Loucy (cell line): ENCODE data around the gene SRRM1.
A peak's percentile ranks its signal among the peaks of the same experiment; 100 is the strongest.

Experiments
- H2AFZ ChIP-seq: fragments of 200-600 bp; sonication (generic); 2 replicates; pipeline ENCODE4 v1.6.0; 2016; ENCODE audit warnings: antibody characterized with exemption, mild to moderate bottlenecking, low read length, moderate library complexity
- H3F3A ChIP-seq: fragments of 200-600 bp; 2 replicates; pipeline ENCODE4 v1.6.0; 2016; ENCODE audit warnings: antibody characterized with exemption, low read depth, mild to moderate bottlenecking
- H3K27me3 ChIP-seq: fragments of 200-600 bp; sonication (generic); 2 replicates; pipeline ENCODE4 v1.6.1; 2014; ENCODE audit warnings: low read length, mild to moderate bottlenecking; ENCODE audit not compliant: insufficient read depth, poor library complexity, severe bottlenecking
- H3K36me3 ChIP-seq: fragments of 200-600 bp; sonication (generic); 2 replicates; pipeline ENCODE4 v1.6.1; 2016; ENCODE audit warnings: low read length; ENCODE audit not compliant: insufficient read depth
- H3K4me1 ChIP-seq: fragments of 200-600 bp; sonication (generic); 2 replicates; pipeline ENCODE4 v1.5.1; 2014; ENCODE audit warnings: low read length, mild to moderate bottlenecking; ENCODE audit not compliant: insufficient read depth, poor library complexity, severe bottlenecking
- H3K4me2 ChIP-seq: fragments of 200-600 bp; sonication (generic); 2 replicates; pipeline ENCODE4 v1.6.0; 2014; ENCODE audit warnings: antibody characterized with exemption, low read length, low read depth, mild to moderate bottlenecking; ENCODE audit not compliant: poor library complexity, severe bottlenecking
- H3K4me3 ChIP-seq: fragments of 200-600 bp; sonication (generic); 2 replicates; pipeline ENCODE4 v1.5.1; 2014; ENCODE audit warnings: low read length, mild to moderate bottlenecking, mixed read lengths; ENCODE audit not compliant: poor library complexity, severe bottlenecking
- H3K79me2 ChIP-seq: fragments of 200-600 bp; sonication (generic); 2 replicates; pipeline ENCODE4 v1.6.1; 2014; ENCODE audit warnings: low read length; ENCODE audit not compliant: insufficient read depth
- H3K9ac ChIP-seq: fragments of 200-600 bp; sonication (generic); 2 replicates; pipeline ENCODE4 v1.6.0; 2014; ENCODE audit warnings: mild to moderate bottlenecking, low read depth, low read length, moderate library complexity; ENCODE audit not compliant: poor library complexity, severe bottlenecking
- H3K9me2 ChIP-seq: fragments of 200-600 bp; sonication (generic); replicated peaks from 2 replicates; pipeline ENCODE4 v1.6.1; 2016; ENCODE audit warnings: low read depth, low read length, mixed read lengths
- H3K9me3 ChIP-seq: fragments of 200-600 bp; sonication (generic); 2 replicates; pipeline ENCODE4 v1.6.1; 2014; ENCODE audit warnings: mild to moderate bottlenecking, antibody characterized with exemption, low read length, low read depth; ENCODE audit not compliant: insufficient read depth
- H4K20me1 ChIP-seq: fragments of 200-600 bp; sonication (generic); 2 replicates; pipeline ENCODE4 v1.6.0; 2014; ENCODE audit warnings: antibody characterized with exemption, low read length, mild to moderate bottlenecking; ENCODE audit not compliant: insufficient read depth, poor library complexity, severe bottlenecking
- CTCF ChIP-seq: fragments of 200-600 bp; sonication (generic); conservative IDR thresholded peaks from 2 replicates; pipeline ENCODE4 v1.5.1; 2014; ENCODE audit warnings: mild to moderate bottlenecking, antibody characterized with exemption, low read length
- EZH2phosphoT487 ChIP-seq: fragments of 200-600 bp; IDR thresholded peaks from 2 replicates; pipeline ENCODE4 v1.6.1; 2018; ENCODE audit warnings: antibody characterized with exemption, mild to moderate bottlenecking, moderate library complexity, borderline replicate concordance

Gene SRRM1

GRCh38 chr1:24641646-24642151, 1.4 kb upstream of the SRRM1 start:
- peaks cover 44% of the 10 kb centered on the region for H3K79me2 ChIP-seq
- no peaks in the 10 kb centered on the region for H3K9me3 ChIP-seq
- H3K9me2 ChIP-seq = no peaks in the 10 kb centered on the region
- peaks cover 34% of the 10 kb centered on the region for H4K20me1 ChIP-seq
- peaks cover 32% of the 10 kb centered on the region for H3K4me1 ChIP-seq
- TF ChIP-seq EZH2phosphoT487 = no peak
- TF ChIP-seq CTCF = no peak
- peak overlapping the region; percentile 89 for H3K9ac ChIP-seq
- peaks cover 4% of the 10 kb centered on the region for H3K27me3 ChIP-seq
- no peaks in the 10 kb centered on the region for H3F3A ChIP-seq
- no peak overlapping the region for H2AFZ ChIP-seq
- H3K36me3 ChIP-seq = peaks cover 12% of the 10 kb centered on the region; the same call in 1 of the 2 replicates
- peak overlapping the region; percentile 82 for H3K4me2 ChIP-seq
- H3K4me3 ChIP-seq = peak overlapping the region; percentile 89

DNA sequence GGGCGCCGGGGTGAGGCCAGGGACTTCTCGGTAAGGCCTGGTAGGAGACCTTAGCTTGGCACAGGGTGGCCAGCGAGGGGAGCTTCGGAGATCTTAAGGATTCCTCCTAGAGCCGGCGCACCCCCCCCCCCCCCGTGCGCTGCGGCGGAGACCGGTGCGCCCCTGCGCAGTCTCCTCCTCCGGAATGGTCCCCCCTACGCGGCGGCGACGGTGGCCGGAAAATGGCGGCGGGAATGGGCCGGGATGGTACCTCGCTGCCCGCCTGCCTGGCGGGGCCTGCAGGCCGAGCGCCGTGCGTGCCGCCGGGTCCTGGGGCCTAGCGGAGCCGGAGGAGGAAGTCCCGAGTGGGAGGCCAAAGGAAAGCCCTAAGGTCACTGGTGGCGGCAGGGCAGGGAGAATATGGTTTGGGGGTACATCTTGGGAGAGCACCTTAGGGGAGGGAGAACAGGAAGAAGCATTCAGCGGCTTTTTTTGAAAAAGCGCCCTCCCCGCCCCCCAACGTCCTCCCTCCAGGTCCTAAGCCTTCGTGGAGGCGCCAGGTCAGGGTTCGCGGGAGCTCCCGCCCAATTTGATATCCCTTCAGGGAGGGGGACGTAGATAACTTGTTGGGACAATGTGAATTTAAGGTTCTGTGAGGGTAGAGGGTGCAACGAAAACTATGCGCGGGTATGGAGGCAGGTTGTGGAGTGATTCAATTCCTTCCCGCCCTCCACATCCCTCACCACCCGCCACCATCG, 429 bp downstream of the SRRM1 start:
- H3K4me3 ChIP-seq = peak overlapping the region; percentile 99
- H4K20me1 ChIP-seq = peaks cover 49% of the 10 kb centered on the region
- H3K36me3 ChIP-seq = peaks cover 30% of the 10 kb centered on the region
- peaks cover 62% of the 10 kb centered on the region for H3K79me2 ChIP-seq
- no peaks in the 10 kb centered on the region for H3K9me3 ChIP-seq
- H3K4me1 ChIP-seq = peaks cover 42% of the 10 kb centered on the region
- peak overlapping the region; percentile 94 for H3K4me2 ChIP-seq
- peak overlapping the region; percentile 99 for H3K9ac ChIP-seq
- H3K9me2 ChIP-seq = no peaks in the 10 kb centered on the region
- peak overlapping the region; percentile 76 for H2AFZ ChIP-seq
- H3F3A ChIP-seq = no peaks in the 10 kb centered on the region
- H3K27me3 ChIP-seq = peaks cover 4% of the 10 kb centered on the region
- TF ChIP-seq EZH2phosphoT487 = no peak
- no peak for TF ChIP-seq CTCF

- Histone ChIP-seq H3K9me3 (no peaks in the 10 kb centered on the region), H3K4me2 (peak overlapping the region; percentile 94), H3K27me3 (peaks cover 4% of the 10 kb centered on the region), H3K4me3 (peak overlapping the region; percentile 99), H3K79me2 (peaks cover 67% of the 10 kb centered on the region), H3K9ac (peak overlapping the region; percentile 99), H3K9me2 (no peaks in the 10 kb centered on the region), H3K36me3 (peaks cover 35% of the 10 kb centered on the region), H3K4me1 (peaks cover 42% of the 10 kb centered on the region), H4K20me1 (peaks cover 53% of the 10 kb centered on the region), H3F3A (no peaks in the 10 kb centered on the region), H2AFZ (no peak overlapping the region)
- TF ChIP-seq CTCF = no peak
Measured at GRCh38 chr1:24644100-24644384, 940 bp downstream of the SRRM1 start.
